ENCODE data around the gene HNRNPUL1.
"Not testable (repeated sequence)": the region's sequence is repeated elsewhere in the genome, so short reads cannot be mapped to it uniquely, and the experiment has no call there.

The HNRNPUL1 gene

DNA sequence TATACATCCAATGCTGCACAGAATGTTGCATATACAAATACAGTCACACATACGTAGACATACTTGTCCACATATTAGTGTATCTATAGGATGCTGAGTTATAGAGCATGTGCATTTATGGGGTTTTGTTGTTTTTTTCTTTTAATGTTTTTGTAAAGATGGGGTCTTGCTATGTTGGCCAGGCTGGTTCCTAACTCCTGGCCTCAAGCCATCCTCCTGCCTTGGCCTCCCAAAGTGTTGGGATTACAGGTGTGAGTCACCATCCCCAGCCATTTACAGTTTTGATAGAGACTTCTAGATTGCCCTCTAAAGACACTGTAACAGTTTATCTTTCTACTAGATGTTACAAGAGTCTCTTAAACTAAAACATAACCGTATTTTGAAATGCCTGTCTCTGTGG, 14.3 kb downstream of the HNRNPUL1 start:
- no peak for DNase-seq (ENCODE audit: low read depth)

DNA sequence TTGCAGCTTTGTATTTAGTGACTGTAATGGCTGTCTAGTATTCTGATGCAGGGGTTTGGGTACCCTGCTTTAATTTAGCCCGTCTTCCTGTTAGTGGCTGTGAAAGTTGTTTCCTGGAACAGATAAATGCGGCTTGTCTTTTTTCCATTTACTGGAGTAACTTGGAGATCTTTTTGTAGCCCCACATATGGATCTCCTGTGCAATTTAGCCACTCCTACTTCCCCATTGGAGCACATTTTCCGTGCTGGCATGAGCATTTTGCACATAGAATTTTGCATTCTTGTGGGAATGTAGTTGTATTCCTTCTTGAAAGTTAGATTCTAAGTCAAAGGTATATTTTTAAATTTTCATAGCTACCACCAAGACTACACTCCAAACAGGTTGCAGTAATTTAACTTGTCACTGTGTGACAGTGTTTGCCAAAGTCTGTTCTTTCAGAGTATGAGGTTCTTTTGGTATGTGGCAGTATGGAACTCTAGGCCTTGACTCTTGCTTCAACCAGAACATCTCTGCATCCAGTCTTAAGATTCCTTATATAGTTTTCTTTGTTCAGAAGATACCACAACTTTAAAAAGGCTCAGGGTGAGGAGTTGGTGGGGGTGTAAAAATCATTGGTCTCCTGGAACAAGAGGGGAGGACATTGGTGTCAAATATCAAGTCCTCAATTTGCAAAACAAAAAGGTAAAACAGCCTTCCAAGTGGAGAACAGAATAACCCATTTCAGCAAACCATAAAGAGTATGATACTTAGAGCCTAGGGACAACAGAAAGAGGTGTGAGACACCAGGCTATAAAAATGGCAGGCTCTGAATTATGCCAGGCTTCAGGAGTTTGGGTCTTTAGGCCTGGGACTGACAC, 24.7 kb downstream of the HNRNPUL1 start:
- DNase-seq (ENCODE audit: low read depth), result no peak

DNA sequence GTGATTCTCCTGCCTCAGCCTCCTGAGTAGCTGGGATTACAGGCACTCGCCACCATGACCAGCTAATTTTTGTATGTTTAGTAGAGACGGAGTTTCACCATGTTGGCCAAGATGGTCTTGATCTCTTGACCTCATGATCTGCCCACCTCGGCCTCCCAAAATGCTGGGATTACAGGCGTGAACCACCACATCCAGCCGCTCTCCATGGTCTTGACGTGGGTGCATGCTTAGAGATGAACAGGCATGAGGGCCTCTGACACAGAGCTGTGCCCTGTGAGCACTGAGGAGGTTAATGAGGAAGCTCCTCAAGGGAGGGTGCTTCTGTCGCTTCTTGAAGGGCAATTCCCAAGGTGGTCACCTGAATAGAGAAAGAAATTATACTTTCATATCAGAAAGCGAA, 25.6 kb downstream of the HNRNPUL1 start:
- not testable (repeated sequence) for DNase-seq (ENCODE audit: low read depth)

DNA sequence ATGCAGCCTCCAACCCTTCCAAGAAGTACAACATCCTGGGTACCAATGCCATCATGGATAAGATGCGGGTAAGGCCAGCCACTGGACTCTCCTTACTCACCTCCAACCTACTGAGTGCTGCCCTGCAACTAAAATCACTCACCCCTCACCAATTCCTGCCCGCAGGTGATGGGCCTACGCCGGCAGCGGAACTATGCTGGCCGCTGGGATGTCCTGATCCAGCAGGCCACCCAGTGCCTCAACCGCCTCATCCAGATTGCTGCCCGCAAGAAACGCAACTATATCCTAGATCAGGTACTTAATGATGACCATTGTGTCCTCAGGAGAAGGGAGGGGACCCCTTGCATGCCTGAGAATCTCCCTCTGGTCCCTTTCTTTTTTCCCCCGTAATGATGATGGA, 30.2 kb downstream of the HNRNPUL1 start:
- no peak for DNase-seq (ENCODE audit: low read depth)

DNA sequence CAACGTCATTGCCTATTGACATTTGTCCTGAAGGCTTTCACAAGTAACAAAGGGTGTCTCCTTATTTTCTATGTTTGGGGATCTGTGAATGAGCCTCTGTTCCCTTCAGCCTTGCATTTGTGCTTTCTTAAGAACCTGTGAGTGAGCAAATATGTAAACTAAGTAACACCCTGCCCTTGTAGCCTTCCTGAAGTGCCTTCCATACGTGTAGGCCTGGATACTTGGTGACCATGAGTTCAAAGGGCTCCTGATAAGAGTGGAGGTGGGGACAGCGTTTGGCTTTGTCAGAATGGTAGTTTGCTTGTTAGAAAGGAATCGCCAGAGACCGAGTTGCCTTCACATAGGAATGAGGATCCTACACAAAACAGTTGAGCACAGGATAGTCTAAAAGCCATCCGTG, 31.3 kb downstream of the HNRNPUL1 start:
- DNase-seq (ENCODE audit: low read depth), result no peak

DNA sequence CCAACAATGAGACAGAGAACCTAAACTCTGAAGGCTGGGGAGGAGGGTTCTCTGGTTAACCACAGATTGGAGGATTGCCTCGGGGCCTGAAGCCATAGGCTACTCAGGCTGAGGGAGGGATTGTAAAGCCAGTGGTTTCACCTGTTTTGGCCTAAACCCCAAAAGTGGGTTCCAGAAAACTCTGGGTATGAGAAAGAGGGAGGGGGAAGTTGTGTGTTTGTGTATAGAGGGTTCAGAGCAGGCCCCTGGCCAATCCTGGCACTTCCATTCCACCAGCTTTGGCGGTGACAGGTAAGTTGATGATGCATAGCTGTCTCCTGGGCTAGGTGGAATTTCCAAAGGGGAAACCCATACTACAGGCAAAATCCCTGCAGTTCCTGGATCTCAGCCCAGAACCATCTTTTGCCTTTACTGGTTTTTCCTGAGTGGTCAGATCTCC, 32.3 kb downstream of the HNRNPUL1 start:
- no peak for DNase-seq (ENCODE audit: low read depth)

DNA sequence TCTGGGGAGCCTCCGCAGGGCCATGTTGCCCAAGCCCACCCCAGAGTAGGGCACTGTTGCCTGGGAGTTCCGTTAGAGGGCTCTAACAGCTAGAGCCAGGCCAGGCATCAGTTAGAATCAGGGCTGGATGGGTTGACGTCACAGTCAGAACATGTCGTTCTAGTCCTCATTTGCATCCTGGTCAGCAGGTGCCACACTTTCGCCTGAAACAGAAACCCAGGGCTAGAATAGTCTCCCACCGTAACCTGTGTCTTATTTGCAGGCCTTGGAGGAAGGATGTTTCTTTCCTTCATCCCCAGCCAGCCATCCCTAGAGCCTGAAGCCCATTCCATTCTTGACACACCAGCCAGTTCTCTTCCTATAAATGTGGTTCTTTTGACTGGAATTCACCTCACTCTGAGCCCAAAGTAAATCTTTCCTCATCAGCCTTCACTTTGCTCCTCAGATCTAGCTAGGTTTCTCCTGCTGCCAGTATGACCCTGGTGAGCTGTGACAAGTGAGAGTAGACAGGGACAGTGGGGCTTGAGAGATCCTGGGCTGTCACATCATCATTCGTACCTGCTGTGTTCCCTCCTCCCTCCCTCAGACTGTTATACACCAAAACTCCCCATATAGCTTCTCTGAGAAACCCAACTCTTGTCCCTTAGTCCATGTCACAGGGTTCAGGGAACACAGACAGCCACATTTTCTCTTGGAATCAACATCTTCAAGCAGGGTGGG, 33.6 kb downstream of the HNRNPUL1 start:
- no peak for DNase-seq (ENCODE audit: low read depth)

DNA sequence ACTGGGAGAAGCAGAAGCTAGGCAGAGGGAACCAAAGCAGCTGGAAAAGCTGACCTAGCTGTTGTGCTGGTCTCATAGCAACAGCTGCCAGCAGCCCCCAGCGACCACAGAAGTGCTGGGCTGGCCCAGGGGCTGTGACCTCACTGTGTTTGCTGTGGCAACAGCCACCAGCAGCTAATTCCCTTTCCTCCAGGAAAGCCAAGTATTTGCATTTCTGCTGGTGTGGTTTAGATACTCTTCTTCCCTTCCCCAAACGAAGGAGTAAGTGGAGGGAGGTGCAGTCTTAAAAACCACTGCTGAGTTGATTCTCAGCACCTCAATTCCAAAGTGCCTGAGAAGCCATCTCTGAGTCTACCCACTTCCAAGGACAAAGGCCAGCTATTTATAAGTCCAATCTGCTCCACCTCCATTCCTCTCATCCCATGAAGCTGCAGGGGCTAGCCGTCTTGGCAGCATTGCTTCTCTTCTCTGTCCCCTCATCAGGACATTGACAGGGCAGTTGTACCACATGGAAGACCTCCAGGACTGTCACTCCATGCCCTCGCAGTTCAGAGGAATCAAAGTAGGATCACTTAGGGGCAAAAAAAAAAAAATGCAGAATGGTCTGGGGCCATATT, 34.3 kb downstream of the HNRNPUL1 start:
- DNase-seq (ENCODE audit: low read depth), result peak; percentile 33

DNA sequence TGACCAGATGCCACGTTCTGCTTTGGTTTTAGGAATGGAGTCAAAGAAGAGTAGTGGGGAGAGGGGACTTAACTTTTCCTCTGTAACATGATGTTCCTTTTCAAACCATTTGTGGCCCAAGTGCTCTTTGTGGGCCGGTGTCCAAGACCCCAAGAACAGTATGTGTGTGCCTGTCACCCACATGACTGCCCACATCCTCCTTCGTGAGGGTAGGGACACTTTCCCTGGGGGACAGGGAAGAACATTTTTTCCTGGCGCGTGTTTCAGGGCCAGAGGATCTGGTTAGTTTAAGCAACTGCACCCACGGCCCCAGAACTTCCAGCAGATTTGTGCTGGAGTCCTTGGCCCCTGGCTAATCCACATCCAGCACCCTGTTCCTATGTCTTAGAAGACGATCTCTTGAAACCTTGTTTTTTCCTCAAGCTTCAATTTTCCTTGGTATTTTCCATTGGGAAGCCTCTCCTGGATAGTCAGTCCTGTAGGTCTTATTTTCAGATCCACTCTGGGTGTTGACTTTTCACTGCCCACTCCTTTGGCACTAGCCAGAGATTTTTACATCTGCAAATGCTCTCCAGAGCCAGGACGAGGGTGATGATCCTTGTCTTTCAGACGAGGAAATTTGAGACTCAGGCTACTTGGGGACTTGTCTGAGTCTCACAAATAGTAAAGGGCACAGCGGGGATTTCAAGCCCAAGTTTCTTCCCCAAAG, 35.0 kb downstream of the HNRNPUL1 start:
- DNase-seq (ENCODE audit: low read depth), result no peak

DNA sequence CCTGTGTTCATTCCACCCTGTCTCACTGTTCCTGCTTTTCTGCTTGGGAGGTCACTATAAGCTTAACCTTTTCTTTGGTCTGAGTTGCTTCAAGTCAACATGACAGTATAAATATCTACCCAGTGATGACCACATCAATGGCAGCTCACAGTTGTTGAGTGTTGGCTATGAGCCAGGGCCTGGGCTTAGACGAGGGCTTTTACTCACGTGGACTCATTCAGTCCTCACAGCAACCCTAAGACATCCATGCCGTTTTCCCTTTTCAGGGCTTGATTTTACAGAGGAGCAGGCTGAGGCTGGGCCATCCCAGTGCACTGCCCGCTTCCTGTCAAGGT, 35.5 kb downstream of the HNRNPUL1 start:
- peak; percentile 44 for DNase-seq (ENCODE audit: low read depth)

DNA sequence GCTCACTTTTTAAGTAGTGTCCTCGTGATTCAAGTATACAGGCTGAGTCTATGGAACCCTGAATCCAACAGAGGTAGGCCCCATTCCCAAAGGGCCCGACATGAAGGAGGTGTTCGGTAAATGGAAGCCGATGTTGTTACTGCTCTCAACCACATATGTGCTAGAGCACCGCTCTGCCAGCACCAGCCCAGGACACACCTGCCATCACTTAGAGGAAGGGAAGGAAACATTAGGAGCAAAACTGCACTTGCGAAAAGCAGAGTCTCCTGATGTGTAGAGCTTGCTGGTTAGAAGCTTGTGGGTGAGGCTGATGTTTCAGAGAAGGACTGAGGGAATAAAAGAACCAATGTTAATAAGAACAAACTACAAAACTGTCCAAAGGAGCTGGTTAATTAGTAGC, 36.4 kb downstream of the HNRNPUL1 start:
- no peak for DNase-seq (ENCODE audit: low read depth)

DNA sequence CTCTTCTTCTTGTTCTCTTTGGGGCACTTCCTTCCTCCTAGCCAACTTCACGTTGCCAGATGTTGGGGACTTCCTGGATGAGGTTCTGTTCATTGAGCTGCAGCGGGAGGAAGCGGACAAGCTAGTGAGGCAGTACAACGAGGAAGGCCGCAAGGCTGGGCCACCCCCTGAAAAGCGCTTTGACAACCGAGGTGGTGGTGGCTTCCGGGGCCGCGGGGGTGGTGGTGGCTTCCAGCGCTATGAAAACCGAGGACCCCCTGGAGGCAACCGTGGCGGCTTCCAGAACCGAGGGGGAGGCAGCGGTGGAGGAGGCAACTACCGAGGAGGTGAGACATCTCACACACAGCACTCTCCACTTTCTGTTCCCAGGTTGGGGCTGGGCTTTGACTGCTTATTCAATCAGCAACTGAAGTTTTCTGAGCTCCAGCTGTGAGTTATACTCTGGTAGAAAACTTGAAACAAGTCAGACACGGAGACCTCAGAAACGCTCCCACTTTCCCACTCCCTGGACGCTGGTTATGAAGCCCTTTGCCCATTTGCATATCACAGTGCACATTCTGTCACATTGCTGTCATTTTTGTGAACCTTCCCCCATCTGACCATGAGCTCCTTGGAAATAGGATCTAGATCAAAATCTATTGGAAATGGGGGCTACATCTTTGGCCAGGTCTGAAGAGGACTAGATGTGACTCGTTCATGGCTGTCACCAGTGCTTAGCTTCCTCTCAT, 38.6 kb downstream of the HNRNPUL1 start:
- DNase-seq (ENCODE audit: low read depth), result no peak

DNA sequence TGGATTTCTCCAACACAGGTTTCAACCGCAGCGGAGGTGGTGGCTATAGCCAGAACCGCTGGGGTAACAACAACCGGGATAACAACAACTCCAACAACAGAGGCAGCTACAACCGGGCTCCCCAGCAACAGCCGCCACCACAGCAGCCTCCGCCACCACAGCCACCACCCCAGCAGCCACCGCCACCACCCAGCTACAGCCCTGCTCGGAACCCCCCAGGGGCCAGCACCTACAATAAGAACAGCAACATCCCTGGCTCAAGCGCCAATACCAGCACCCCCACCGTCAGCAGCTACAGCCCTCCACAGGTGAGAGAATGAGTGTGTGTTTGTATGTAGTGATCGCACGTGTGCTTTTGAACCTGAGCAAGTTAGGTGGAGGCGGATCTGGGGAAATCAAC, 39.8 kb downstream of the HNRNPUL1 start:
- no peak for DNase-seq (ENCODE audit: low read depth)

DNA sequence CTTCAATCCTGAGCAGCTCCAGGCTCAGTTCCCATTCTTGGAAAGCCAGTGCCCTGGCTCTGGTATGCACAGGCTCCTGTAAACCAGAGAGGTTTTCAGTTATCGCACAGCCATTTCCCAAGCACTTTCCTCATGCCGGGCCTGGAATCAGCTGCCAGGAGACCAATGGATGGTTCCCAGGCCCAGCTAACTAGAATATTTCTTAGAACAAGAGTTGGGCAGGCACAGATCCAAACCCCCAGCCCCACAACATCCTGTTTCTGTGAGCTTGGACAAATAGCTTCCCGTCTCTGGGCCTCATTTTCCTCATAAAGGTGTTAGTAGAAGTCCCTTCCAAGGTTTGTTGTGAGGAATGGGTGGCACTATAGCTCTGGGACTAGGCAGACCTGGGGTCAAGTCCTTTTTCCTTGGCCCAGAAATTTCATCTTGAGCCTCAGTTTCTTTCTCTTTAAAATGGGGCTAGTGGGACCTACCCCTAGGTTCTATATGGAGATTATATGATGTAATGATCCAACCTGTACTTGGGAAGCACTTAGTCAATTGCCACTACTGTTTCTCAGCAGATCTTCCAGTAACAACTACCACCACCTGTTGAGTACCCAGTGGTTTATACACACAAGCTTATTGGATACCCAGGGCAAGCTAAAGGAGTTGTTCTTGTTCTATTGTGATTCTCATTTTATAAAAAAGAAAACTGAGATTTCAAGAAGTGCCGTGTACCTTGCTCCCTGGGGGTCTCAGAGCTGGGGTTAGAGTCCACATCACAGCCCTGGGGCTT, 40.7 kb downstream of the HNRNPUL1 start:
- DNase-seq (ENCODE audit: low read depth), result no peak

DNA sequence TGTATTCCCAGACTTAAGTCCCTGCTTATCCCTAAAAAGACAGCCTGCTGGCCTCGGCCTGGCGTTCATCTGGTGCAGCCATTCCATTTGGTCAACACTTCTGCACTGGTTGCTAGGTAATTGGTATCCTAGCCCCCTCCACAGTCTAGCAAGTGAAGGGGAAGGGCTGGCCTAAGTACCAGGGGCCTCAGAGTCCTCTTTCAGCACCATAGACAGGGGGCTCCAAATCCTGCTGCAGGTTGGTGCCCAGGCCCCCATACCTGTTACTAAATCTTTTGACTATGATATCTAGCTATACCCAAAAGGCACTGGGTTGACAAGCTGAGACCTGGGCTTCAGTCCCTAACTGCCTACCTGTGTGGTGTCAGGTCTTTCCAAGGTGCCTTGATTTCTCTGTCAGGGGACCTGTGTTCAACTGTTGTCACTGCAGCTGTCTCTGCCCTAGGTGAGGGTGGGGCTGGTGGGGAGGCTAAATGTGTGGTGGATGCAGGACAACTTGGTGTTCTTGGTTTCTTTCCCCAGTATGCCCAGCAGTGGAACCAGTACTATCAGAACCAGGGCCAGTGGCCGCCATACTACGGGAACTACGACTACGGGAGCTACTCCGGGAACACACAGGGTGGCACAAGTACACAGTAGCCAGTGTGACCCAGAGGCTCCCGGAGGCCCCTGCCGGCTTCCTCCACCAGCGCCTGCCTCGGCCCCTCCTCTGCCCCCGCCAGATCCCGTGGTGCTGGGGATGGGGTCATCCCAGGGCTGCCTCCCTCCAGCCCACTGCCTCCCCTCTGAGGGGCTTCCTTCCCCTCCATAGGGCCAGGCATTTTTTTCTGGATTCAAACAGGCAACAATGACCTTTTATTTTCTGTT, 42.0 kb downstream of the HNRNPUL1 start:
- no peak for DNase-seq (ENCODE audit: low read depth)

DNA sequence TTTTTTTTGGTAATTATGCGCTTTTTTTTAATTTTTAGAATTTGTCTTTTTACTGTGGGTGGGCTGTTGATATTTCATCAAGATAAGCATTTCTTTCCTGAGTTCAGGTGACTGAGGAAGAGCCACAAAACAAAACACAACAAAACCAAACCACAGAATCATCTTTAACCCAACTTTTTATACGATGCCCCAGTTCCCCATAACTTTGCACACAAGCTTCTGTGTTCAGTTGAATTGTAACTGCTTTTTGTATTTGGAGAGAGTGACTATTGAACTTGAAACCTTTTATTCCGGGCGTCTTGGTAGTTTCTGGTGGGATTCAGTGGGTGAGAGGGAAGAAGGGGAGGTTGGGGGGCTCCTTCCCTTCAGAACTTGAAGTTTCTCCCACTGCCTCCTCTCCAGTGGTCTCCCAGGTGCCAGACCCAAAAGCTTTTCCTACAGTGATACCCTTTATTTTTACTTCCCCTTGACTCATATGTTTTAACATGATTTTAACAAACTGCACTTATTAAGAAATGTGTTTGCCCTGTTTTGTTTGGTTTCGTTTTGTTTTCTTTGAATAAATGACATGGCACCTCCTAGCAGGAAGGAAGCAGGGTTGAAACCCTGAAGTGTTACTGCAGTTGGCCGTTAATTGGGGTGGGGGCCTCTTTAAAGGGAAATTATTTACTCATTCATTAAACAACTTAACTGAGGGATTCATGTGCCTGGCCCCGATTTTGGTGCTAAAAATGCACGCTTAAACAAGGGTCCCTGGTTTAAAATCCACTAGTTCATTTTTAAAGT, 43.1 kb downstream of the HNRNPUL1 start:
- DNase-seq (ENCODE audit: low read depth), result no peak

DNA sequence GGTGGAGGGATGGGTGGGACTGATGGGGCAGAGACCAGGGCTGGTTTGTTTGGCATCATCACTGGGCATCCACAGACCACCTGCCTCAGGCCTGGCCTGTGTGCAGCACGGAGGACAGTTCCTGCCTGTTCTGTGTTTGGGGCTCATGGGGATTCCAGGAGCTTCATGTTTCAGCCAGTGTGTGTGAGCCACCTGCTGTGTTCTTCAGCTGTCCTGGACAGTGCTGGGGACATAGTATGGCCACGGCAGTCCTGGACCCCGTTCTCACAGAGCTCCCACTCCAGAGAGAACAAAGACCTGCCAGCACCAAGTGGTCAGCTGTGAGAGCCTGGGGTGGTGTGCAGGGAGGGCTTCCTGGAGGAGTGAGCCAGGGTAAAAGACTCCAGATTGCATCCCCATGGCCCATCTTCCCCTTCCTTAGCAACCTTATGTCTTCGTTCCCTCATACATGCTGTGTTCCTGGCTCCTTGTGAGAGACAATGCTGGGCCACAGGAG, 43.8 kb downstream of the HNRNPUL1 start:
- DNase-seq (ENCODE audit: low read depth), result no peak

DNA sequence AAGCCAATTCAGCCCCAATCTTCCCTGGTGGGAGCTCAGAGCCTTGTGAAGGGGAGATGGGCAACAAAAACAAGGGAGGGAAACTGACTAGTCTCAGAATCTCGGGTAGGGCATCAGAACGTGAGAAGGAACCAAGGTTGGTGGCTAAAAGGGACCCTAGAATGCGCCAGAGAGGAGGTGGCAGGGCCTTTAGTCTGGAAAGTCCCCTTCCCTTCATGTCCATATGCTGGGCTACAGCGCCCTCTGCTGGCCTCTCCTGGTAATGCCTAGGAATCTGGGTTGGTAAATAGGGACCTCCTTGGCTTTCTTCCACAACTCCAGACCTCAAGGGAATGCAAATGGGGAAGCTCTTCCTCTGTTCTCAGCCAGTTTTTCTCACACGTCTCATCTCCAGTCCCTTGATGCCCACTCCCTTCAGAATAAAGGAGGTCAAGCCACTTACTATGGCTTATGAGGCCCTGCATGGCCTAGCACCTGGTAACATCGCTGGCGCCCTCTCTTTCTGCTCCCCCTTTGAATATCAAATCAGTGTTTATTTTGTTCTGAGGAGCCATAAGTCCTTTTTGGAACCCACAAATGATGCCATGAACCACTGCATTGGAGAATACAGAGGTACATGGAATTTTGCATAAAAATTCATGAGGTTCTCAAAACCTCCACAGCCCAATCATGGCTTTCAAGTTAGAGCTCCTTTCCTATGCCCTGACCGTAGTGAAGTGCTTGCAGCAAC, 44.4 kb downstream of the HNRNPUL1 start:
- DNase-seq (ENCODE audit: low read depth), result peak; percentile 88

All from ELR (cell line).